Liver (tissue), 9 donors: ENCODE results near the gene JAM2. TPM values are rescaled to one million over a fixed set of nuclear protein-coding genes. Genes with fewer than 3 reads are reported as not detected.

ENCODE experiments used
- DNase-seq: peaks from one replicate; pipeline ENCODE4 v3.0.0-alpha.2; 2017; ENCODE audit warnings: low spot score
- H3K27ac ChIP-seq, 2 donors: one replicate each; pipeline ENCODE4 v1.7.0; 2013; ENCODE audit warnings: inconsistent platforms in 2 of 2, low read length in 2 of 2, control low read depth in 1 of 2, low read depth in 1 of 2, mild to moderate bottlenecking in 1 of 2
- H3K27me3 ChIP-seq, 4 donors: one replicate each; pipeline versions ENCODE4 v1.6.1 to v1.7.0; 2013; ENCODE audit warnings: low read length in 3 of 4, inconsistent platforms in 1 of 4, mild to moderate bottlenecking in 1 of 4, moderate library complexity in 1 of 4; ENCODE audit not compliant: control insufficient read depth in 4 of 4, insufficient read depth in 4 of 4
- H3K36me3 ChIP-seq, 4 donors: one replicate each; pipeline versions ENCODE4 v1.6.1 to v1.7.0; 2013; ENCODE audit warnings: low read length in 3 of 4, mild to moderate bottlenecking in 3 of 4, low read depth in 1 of 4, moderate library complexity in 1 of 4; ENCODE audit not compliant: control insufficient read depth in 4 of 4, insufficient read depth in 3 of 4
- H3K4me1 ChIP-seq, 4 donors: one replicate each; pipeline versions ENCODE4 v1.6.1 to v1.7.0; 2013; ENCODE audit warnings: low read length in 3 of 4, mild to moderate bottlenecking in 3 of 4, moderate library complexity in 1 of 4; ENCODE audit not compliant: control insufficient read depth in 4 of 4, insufficient read depth in 4 of 4
- H3K4me3 ChIP-seq, 3 donors: one replicate each; pipeline versions ENCODE4 v1.6.1 to v1.7.0; 2013; ENCODE audit warnings: low read length in 3 of 3, control low read depth in 1 of 3, low read depth in 1 of 3, mild to moderate bottlenecking in 1 of 3
- H3K9ac ChIP-seq, 2 donors: one replicate each; pipeline ENCODE4 v1.7.0; 2013; ENCODE audit warnings: low read length in 2 of 2, mild to moderate bottlenecking in 2 of 2, moderate library complexity in 2 of 2, control low read depth in 1 of 2, low read depth in 1 of 2
- H3K9me3 ChIP-seq, 4 donors: one replicate each; pipeline versions ENCODE4 v1.6.1 to v1.7.0; 2013; ENCODE audit warnings: low read length in 3 of 4; ENCODE audit not compliant: control insufficient read depth in 4 of 4
- EGR1 ChIP-seq, 2 donors: IDR thresholded peaks; 2 replicates each; pipeline ENCODE4 v1.6.1; 2016 to 2018; ENCODE audit warnings: antibody characterized with exemption in 2 of 2, low read depth in 2 of 2
- FOXA1 ChIP-seq: IDR thresholded peaks from 2 replicates; pipeline ENCODE4 v1.6.1; 2016; ENCODE audit warnings: antibody characterized with exemption
- FOXA2 ChIP-seq: IDR thresholded peaks from 2 replicates; pipeline ENCODE4 v1.6.1; 2016; ENCODE audit warnings: antibody characterized with exemption
- GABPA ChIP-seq, 2 donors: IDR thresholded peaks in 1 of 2; conservative IDR thresholded peaks in 1 of 2; 2 replicates each; pipeline ENCODE4 v1.6.1; 2016; ENCODE audit warnings: antibody characterized with exemption in 2 of 2, mild to moderate bottlenecking in 1 of 2, moderate library complexity in 1 of 2
- HNF4A ChIP-seq, 2 donors: conservative IDR thresholded peaks; 2 replicates each; pipeline ENCODE4 v1.6.1; 2016; ENCODE audit warnings: antibody characterized with exemption in 2 of 2, mild to moderate bottlenecking in 2 of 2
- HNF4G ChIP-seq: IDR thresholded peaks from 2 replicates; pipeline ENCODE4 v1.6.1; 2016; ENCODE audit warnings: antibody characterized with exemption
- NR2F2 ChIP-seq: IDR thresholded peaks from 2 replicates; pipeline ENCODE4 v1.6.1; 2016; ENCODE audit warnings: antibody characterized with exemption
- RAD21 ChIP-seq, 2 donors: IDR thresholded peaks; 2 replicates each; pipeline ENCODE4 v1.6.1; 2016; ENCODE audit warnings: antibody characterized with exemption in 2 of 2, mild to moderate bottlenecking in 2 of 2
- RXRA ChIP-seq, 2 donors: IDR thresholded peaks; 2 replicates each; pipeline ENCODE4 v1.6.1; 2017 to 2018; ENCODE audit warnings: antibody characterized with exemption in 2 of 2, mild to moderate bottlenecking in 1 of 2
- SP1 ChIP-seq: IDR thresholded peaks from 2 replicates; pipeline ENCODE4 v1.6.1; 2018; ENCODE audit warnings: antibody characterized with exemption, mild to moderate bottlenecking
- TAF1 ChIP-seq: conservative IDR thresholded peaks from 2 replicates; pipeline ENCODE4 v1.6.1; 2016; ENCODE audit warnings: antibody characterized with exemption, mild to moderate bottlenecking
- YY1 ChIP-seq: IDR thresholded peaks from 2 replicates; pipeline ENCODE4 v1.6.1; 2016; ENCODE audit warnings: antibody characterized with exemption, mild to moderate bottlenecking
- WGBS: extraction: QIAGEN DNeasy Blood & Tissue Kit; methylation state at CpG from one replicate; pipeline ENCODE4 v1.1.7; 2013; 5-methylcytosine and 5-hydroxymethylcytosine counted together
- polyA plus RNA-seq, 2 donors: library from polyadenylated mRNA; stranded (reverse) in 1 of 2; unstranded in 1 of 2; fragments of 200-250 nt in 1 of 2; fragments of >200 nt in 1 of 2; fragmentation: Nextera tagmentation in 1 of 2; extraction: Ambion mirVana in 1 of 2; gene quantifications; one replicate each; pipeline versions ENCODE4 v1.2.1 to v1.2.3, GENCODE V29; 2013 to 2015
- total RNA-seq, 2 donors: library from RNA; depleted of rRNA; stranded (reverse); fragments of >200 nt; gene quantifications; one replicate each; pipeline ENCODE4 v1.2.3, GENCODE V29; 2014
- TF ChIP-seq, protein P1 (sequence below): fragments of 150-350 bp; IDR thresholded peaks from 2 replicates; pipeline ENCODE4 v1.5.1; 2017; ENCODE audit warnings: improper control_type of control experiment, low read depth, low read length; ENCODE audit not compliant: missing input control
- TF ChIP-seq, protein P2 (sequence below): IDR thresholded peaks from 2 replicates; pipeline ENCODE4 v1.6.1; 2016; ENCODE audit warnings: antibody characterized with exemption, mild to moderate bottlenecking
- TF ChIP-seq, protein P3 (sequence below): IDR thresholded peaks from 2 replicates; pipeline ENCODE4 v1.6.1; 2016; ENCODE audit warnings: antibody characterized with exemption
- TF ChIP-seq, protein P4 (sequence below): IDR thresholded peaks from 2 replicates; pipeline ENCODE4 v1.6.1; 2016; ENCODE audit warnings: antibody characterized with exemption
- donor health status: healthy.
- donor health status: healthy.
- donor health status: healthy.
- donor health status: healthy.
- donor health status: healthy.

JAM2 gene
- total and polyA plus RNA-seq, 4 donors: 0.89 to 2.0 (median 1.3) TPM

DNA sequence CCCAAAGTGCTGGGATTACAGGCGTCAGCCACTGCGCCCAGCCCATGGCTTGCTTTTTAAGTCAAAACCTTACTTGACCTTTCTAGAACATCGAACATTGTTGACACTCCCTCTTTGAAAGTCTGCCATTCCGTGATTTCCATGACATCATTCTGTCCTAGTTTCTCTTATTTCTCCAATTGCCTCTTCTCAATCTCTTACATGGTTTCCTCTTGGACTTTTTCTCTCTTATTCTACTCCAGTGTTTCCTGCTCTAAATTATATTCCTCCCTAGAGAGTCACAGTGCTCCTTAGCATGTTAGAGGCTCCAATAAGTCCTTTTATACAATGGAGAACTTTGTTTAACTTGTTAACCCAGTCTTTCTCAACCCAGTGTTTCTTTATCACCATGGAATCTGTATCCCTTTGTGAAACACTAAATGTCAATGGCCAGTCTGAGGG is 25.5 kb downstream of the JAM2 start:
- Histone ChIP-seq H3K36me3 (no peaks in the 10 kb centered on the region), H3K9ac (no peak overlapping the region), H3K4me1 (no peaks in the 10 kb centered on the region), H3K27me3 (no peaks in the 10 kb centered on the region), H3K9me3 (no peaks in the 10 kb centered on the region), H3K4me3 (no peak overlapping the region), H3K27ac (no peak overlapping the region)
- TF ChIP-seq, protein P1, sequence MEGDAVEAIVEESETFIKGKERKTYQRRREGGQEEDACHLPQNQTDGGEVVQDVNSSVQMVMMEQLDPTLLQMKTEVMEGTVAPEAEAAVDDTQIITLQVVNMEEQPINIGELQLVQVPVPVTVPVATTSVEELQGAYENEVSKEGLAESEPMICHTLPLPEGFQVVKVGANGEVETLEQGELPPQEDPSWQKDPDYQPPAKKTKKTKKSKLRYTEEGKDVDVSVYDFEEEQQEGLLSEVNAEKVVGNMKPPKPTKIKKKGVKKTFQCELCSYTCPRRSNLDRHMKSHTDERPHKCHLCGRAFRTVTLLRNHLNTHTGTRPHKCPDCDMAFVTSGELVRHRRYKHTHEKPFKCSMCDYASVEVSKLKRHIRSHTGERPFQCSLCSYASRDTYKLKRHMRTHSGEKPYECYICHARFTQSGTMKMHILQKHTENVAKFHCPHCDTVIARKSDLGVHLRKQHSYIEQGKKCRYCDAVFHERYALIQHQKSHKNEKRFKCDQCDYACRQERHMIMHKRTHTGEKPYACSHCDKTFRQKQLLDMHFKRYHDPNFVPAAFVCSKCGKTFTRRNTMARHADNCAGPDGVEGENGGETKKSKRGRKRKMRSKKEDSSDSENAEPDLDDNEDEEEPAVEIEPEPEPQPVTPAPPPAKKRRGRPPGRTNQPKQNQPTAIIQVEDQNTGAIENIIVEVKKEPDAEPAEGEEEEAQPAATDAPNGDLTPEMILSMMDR: no peak
- no peak for TF ChIP-seq NR2F2
- TF ChIP-seq, protein P2, sequence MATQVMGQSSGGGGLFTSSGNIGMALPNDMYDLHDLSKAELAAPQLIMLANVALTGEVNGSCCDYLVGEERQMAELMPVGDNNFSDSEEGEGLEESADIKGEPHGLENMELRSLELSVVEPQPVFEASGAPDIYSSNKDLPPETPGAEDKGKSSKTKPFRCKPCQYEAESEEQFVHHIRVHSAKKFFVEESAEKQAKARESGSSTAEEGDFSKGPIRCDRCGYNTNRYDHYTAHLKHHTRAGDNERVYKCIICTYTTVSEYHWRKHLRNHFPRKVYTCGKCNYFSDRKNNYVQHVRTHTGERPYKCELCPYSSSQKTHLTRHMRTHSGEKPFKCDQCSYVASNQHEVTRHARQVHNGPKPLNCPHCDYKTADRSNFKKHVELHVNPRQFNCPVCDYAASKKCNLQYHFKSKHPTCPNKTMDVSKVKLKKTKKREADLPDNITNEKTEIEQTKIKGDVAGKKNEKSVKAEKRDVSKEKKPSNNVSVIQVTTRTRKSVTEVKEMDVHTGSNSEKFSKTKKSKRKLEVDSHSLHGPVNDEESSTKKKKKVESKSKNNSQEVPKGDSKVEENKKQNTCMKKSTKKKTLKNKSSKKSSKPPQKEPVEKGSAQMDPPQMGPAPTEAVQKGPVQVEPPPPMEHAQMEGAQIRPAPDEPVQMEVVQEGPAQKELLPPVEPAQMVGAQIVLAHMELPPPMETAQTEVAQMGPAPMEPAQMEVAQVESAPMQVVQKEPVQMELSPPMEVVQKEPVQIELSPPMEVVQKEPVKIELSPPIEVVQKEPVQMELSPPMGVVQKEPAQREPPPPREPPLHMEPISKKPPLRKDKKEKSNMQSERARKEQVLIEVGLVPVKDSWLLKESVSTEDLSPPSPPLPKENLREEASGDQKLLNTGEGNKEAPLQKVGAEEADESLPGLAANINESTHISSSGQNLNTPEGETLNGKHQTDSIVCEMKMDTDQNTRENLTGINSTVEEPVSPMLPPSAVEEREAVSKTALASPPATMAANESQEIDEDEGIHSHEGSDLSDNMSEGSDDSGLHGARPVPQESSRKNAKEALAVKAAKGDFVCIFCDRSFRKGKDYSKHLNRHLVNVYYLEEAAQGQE: no peak
- DNase-seq: no peak
- WGBS: 85% methylated on average over 4 of the region's 4 CpGs

DNA sequence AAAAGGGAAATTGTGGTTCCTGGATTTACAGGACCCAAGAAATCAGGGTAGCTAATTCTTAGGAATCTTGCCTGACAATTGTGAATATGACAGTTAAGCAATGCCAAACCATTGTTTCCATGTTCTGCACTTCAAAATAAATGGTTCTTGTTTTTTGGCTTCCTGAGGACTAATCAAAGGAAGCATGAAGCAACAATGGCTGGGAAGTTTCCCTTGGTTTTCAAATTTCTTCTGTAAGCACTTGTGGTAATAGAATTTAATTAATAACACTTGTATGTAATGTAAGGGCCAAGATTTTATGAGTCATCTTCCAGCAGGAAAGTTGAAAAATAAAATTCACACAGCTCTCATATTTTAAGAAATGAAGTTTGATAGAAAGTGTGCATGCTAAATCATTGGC is 31.7 kb downstream of the JAM2 start:
- H3K9me3 ChIP-seq: no peaks in the 10 kb centered on the region
- no peak for DNase-seq
- H3K27me3 ChIP-seq: no peaks in the 10 kb centered on the region
- TF ChIP-seq HNF4G (no peak), RXRA (IDR thresholded peaks at IDR 0.05) (no peak), TAF1 (no peak), HNF4A (conservative IDR thresholded peaks at IDR 0.05) (no peak), GABPA (IDR thresholded peaks at IDR 0.05 in 1 of 2, conservative IDR thresholded peaks at IDR 0.05 in 1 of 2) (no peak), FOXA2 (no peak), EGR1 (IDR thresholded peaks at IDR 0.05; ENCODE audit: low read depth in 2 of 2) (no peak), FOXA1 (no peak), RAD21 (IDR thresholded peaks at IDR 0.05) (no peak), SP1 (no peak), YY1 (no peak)
- TF ChIP-seq, protein P2: no peak
- TF ChIP-seq, protein P3, sequence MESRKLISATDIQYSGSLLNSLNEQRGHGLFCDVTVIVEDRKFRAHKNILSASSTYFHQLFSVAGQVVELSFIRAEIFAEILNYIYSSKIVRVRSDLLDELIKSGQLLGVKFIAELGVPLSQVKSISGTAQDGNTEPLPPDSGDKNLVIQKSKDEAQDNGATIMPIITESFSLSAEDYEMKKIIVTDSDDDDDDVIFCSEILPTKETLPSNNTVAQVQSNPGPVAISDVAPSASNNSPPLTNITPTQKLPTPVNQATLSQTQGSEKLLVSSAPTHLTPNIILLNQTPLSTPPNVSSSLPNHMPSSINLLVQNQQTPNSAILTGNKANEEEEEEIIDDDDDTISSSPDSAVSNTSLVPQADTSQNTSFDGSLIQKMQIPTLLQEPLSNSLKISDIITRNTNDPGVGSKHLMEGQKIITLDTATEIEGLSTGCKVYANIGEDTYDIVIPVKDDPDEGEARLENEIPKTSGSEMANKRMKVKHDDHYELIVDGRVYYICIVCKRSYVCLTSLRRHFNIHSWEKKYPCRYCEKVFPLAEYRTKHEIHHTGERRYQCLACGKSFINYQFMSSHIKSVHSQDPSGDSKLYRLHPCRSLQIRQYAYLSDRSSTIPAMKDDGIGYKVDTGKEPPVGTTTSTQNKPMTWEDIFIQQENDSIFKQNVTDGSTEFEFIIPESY: no peak
- TF ChIP-seq, protein P4, sequence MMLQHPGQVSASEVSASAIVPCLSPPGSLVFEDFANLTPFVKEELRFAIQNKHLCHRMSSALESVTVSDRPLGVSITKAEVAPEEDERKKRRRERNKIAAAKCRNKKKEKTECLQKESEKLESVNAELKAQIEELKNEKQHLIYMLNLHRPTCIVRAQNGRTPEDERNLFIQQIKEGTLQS: no peak
- TF ChIP-seq, protein P1: no peak
- H3K9ac ChIP-seq: no peak overlapping the region
- H3K4me3 ChIP-seq: no peak overlapping the region
- no peaks in the 10 kb centered on the region for H3K36me3 ChIP-seq
- no peaks in the 10 kb centered on the region for H3K4me1 ChIP-seq
- no peak overlapping the region for H3K27ac ChIP-seq
